IPS DF 4.7 (cell line): ENCODE results near the gene PALLD.

Source experiments
- DNase-seq: peaks from one replicate; pipeline ENCODE4 v3.0.0-alpha.2; 2013; ENCODE audit warnings: low spot score; ENCODE audit errors: extremely low read depth

The PALLD gene

DNA sequence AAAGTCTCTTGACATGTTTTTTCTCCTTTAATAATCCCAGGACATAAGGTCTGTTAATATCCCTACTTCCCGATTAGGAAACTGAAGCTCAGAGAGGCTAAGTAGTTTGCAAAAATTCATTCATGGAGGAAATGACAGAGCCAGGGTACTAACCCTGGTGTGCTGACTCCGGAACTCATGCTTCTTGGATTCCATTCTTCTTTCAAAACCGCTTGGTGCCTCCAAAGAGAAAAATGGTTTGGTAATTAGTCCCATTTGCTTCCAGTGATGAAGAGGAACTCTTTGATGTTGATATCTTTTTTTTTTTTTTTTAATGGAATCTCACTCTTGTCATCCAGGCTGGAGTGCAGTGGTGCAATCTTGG is 146.9 kb downstream of the PALLD start:
- no peak for DNase-seq

DNA sequence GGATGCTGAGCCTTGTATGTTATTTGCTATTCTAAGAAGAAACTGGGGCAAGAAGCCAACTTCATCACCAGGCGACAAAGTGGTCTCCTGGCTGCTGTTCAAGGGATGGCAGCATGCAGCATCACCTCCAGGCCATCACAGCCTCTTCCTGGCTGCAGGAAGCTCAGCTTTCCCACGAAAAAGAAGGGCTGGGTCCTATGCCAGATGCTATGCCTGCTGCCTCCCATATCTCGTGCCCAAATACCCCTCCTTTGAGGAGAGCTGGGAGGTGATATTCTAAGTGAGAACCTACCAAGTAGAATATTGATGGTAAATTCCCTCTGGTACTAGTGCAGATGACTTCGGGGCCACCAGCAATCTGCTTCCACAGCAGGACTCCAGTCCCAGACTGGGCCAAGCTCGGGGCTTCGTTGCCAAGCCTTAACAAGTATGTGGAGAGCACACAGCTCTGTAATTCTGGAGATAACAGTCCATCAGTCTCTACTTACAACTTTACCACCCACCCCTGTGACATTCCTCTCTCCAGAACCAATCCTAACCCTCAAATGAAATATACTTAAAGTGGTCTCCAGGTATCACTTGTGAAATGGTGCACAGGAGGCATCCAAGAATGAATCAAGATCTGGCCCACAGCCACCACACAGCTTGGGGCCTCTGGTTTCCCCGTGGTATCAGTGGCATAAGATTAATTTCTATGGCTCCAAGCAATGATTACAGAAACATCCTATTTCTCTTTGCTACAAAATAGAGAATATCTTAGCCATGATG is 149.3 kb downstream of the PALLD start:
- DNase-seq, result no peak

DNA sequence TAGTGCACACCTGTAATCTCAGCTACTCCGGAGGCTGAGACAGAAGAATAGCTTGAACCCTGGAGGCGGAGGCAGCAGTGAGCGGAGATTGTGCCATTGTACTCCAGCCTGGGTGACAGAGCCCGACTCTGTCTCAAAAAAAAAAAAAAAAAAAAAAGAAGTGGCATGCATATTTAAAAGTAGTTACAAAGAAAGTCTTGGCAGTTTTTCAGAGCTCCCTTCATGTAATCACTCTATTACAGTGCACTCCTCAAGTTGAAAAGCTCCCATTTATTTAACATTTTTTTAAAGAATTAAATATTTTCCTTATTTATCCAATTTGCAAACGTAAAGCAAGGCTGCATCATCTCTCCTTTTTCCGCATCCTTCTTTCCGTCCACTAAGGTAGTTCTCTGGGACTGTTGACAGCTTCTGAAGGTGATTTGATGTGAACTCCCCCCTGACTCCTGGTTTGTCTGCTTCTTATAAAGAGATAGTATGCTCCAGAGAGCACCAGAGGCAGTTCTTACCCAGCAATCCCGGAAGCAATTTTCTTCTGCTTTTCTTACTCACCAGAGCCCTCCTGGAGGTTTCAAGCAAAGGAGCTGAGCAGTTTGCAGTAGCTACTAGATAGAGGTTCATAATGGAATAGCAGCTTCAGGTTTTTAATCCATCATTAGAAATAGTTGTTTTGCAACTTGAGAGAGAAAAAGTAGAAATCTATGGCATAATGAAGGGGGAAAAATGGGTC is 151.0 kb downstream of the PALLD start:
- no peak for DNase-seq

DNA sequence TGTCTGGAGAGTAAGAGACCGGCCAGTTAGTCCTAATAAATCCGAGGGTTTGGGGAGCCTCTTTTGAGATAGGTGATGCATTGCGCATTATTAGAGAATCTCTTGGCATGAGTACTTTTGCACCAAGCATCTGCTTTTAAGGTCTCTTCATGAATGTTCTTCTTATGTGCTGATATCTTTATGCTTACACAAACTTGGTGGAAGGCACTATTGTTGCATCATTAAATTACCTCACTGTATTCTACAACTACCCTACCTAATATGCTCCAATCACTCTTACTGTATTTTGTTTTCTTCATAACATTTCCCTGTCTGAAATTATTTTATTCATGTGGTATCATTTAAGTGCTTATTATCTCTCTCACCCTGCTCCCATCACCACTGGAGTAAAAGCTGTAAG is 151.6 kb downstream of the PALLD start:
- DNase-seq, result no peak

DNA sequence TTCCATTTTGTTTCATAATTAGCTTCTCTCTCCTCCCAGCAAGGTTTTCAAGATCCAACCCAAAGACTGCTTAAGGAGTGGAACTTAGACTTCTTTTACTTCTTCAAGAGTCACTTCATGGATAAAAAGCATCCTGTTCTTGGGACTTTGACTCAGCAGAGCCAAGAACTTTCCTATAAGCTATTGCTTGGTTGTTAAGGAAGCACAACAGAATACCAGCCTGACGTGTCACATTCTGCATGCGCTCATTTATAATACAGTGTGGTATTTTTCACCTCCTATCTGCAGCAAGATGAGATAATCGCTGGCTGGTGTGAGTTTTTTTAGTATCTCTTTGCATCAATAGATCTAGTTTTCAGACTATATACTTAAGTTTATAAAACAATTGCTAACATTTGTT is 152.1 kb downstream of the PALLD start:
- no peak for DNase-seq

DNA sequence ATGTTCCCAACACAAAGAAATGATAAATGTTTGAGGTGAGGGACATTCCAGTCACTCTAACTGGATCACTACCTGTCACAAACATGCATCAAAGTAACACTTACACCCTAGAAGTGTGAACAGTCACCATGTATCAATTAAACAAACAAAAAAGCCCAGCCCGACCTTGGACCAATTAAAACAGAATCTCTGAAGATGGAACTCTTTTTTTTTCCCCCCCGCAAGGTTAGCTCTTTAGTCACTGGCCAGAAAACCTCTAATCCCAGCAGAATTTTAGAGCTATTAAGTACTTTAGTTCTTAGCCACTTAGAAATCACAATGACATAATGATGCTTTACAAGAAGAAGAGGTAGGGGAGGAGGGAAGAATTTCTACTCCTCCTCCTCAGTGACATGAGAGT is 154.5 kb downstream of the PALLD start:
- no peak for DNase-seq

DNA sequence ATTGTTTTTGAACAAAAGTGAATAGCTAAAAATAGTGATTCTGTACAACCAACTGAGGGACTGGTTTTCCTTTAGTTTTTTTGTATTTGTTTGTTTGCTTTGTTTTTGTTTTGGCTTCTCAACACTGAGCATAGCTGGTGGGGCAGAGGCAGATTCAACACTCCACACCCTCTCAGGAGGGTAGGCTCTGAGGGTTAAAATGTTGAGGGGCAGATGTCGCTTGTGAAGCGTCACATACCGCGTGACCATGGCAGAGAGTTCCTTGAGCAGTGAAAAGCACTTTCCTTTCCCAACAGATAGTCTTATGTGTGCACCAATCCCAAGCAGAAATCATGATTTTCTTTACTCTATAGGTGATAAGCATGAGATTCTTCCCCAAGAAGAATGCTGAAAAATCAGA is 155.0 kb downstream of the PALLD start:
- no peak for DNase-seq

DNA sequence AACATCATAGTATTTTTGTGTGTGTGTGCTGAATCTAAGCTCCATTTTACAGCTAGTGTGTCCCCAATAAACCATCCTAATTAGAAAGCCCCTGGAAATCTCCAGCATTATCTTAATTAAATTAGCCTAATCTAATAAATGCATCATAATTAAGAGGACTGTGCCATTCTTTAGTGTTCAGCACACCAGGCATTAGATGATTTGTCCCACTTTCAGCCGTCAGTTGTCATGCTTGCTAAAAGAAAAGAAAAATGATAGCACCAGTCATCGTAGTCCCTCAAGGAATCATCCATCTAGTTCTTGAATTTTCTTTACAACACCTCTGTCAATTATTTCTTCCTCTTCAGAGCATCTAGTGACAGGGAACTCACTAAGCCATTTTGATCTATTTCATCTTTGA is 155.9 kb downstream of the PALLD start:
- DNase-seq, result no peak

DNA sequence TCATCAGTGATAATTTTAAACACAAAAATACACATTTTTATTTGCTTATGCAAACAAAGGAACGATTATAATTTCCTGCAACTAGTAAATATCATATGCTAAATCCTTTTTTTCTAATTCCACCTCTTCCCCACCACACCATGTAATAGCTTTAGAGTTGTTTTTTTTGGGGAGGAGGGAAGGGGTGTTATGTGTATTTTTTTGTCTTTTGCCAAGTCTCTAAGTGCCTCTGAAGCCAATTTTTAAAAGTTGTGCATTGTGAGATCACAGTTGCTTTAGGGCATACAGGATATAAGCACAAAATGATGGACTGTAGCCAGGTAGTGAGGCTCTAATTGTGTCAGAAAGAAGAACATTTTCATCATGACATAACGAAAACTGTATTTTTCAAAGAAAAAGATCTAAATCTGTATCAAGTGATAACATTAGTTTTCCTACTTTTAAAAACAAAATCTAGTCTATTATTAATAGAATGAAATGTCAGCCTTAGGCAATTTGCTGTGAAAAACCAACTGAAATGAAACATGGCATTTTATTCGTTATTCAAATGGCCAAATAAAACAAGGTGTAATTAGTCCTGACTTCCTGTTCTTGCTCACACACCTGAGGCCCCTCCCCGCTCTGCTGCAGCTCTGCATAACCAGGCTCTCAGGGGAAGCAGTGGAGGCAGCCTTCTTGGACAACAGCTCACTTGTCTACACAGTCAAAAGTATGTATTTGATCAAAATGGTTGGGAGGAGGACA is 157.4 kb downstream of the PALLD start:
- no peak for DNase-seq

DNA sequence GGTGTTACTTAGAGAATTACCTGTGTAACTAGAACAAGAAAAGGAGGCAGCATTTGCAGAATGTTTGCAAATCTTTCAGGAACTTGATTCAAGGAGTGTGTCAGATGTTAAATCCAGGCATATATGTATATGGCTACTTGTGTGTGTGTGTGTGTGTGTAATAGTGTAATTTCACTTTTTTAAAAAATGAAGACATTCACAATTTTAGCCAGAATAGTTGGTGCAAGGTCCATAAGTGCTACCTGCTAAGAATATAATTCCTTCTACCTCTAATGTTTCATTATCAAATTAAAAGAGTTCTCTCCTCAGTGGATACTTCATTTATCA is 158.0 kb downstream of the PALLD start:
- no peak for DNase-seq

DNA sequence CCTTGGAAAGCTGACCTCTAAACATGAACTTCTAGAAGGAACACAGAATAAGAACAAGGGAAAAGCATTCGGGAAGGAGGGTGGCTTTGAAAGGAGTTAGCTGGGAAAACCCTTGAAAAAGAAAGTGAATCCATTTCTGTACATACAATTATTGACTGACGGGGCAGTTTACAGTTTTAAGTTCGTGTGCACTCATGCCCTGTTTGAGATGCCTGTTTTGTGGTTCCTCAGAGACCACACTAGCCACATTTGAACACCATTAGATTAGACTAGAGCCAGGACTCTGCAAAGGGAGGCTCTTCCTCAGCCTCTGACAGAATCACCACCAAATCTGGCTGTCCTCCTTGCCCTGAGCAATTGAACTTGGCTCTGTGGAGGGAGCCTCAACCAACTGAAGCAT is 158.3 kb downstream of the PALLD start:
- DNase-seq, result no peak

DNA sequence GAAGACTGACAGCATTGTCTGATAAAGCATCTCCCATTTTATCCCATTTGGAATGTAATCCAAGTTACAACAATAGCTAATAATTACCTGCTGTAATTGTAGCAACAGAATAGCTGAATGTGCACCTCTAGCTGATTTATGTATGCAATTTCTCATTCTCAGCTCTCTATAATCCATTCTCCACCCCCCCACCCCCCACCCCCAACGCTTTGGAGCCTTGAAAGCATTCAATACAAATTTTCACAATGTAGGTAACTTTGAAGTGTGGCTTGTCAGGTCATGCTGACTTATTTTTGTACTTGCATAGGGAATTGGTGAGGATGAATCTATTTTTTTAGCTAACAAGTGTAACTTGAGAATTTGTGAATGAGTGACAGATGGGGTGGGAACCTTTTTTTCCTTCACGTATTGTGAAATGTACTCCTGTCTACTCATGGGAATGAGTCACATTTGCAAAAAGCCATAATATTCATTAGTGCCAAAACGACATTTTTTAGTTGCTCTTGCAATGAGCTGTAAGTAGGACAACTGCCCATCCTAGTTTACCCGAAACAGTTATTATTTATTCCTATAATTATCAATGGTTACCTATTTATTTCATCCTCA is 159.3 kb downstream of the PALLD start:
- no peak for DNase-seq

DNA sequence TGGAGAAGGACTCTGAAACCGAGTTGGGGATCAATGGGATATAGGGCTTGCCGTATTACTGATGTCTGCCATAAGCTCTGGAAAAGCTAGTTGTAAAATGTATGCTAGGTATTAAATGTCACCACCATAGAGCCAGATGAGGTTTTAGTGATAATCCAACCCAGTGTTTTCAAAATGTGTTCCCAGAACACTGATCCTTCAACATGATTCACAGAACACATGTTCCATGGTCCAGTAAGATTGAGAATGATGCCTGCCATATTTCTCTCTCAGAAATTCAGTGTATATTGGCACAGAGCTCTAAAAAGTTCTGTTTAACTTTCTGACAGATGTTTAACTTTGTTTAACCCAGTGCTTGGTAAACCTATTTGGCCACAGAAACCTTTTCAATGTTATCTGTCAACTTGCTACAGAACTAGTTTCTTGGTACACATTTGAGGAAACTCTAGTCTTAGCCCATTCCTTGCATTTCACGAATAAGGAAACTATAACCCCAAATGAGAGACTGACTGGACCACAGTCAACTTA is 160.2 kb downstream of the PALLD start:
- DNase-seq, result no peak

DNA sequence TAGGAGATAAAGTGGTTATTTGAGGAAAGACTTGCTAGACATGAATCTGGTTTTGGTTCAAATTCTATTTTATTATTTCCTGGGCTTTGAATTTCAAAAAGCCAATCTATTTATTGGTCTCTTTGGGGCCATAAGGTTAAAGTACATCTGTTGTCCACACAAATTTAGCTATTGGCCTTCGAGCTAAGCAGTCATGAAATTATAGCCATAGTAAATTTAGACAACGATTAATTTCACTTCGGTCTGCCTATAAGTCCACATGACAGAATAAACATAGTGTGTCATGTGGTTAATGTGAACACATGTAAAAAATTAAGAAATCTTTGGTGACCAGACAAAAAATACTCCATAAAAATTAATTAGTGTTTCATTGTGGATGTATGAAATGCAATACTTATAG is 161.9 kb downstream of the PALLD start:
- no peak for DNase-seq

DNA sequence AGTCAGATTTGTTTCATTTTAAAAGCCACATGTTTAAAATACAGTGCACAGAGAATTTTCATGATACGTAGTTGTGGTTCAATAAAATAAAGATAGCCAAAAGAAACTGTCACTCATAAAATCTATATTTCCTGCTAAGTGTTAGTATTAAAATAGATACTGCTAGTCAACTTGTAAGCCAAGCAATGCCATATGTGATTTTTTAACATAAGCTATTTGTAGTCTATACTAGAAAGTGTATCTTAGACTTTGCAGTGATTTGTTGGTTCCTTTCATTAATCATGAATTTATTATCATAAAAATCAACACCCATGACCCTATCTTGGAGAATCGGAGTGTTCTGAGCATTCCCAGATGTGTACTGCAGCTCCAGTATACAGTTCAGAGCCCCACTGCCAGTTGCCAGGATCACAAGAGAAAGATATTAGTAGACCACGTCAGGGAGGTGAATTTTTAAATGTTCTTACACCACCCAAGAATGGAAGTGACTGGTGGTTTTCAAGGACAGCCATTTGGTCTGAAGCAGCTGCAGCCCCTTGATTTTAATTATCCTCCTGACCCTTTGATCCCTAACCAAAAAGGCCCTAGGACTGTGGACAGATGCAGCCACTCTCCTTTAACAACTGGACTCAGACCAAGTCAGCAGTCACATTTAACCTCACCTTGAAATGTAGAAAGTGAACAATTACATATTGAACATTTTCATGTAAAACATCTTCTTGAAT is 163.1 kb downstream of the PALLD start:
- no peak for DNase-seq

DNA sequence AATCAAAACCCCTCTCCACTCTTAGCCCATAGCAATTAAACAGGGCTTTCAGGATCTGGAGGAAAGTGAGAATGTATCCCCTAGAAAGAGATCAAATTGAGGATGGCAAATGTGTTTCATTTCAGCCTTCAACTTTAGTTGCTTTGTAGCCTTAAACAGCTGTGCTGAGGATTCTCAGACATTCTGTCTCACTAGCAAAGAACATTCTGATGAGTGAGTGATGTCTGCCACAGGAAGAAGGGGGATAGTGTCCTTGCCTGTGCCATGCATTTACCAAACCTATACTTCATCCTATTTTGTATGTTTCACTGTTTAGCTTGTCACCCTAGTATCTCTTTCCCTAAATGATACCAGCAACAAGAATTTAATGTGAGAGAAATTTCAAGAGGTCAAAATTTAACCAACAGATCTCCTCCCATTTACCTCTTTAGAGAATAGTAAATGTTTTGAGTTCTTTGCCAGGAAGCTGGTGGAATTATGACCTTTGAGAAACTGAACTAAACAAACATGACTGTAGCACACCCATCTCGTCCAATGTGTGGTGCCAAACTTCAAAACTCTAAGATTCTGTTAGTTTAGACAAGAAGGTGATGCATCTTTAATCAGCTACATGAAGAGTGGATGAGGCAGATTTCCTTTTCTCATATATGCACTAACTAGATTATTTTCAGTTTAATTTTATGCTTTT is 165.6 kb downstream of the PALLD start:
- DNase-seq, result no peak

DNA sequence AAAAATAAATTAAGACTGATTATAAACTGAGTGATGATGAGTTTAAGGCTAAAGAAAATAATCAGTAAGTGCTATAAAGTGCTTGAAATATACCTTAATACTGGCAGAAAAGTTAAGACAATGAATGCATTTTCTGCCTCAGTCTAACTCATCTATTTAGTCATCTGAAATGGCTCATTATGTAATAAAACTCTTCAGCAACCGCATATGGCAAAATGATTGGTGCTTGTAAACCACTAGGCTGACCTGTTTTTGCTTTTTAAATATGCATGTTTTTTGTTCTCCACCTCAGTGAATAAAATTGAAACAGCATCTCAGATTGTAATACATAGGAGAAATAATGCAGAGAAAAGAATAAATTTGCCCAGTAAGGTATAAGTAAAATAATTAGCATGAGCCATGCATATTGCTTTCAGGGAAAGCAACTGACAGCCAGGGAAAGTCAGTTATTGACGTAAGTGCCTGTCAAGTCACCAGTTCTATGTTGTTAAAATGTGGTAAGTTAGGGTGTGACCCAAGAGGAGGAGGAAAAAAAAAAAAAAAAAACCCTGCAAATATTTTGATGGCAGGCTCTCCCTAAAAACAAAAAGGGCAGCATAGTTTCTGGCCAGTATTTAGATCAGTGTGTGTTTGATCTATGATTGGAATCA is 167.5 kb downstream of the PALLD start:
- DNase-seq, result no peak

DNA sequence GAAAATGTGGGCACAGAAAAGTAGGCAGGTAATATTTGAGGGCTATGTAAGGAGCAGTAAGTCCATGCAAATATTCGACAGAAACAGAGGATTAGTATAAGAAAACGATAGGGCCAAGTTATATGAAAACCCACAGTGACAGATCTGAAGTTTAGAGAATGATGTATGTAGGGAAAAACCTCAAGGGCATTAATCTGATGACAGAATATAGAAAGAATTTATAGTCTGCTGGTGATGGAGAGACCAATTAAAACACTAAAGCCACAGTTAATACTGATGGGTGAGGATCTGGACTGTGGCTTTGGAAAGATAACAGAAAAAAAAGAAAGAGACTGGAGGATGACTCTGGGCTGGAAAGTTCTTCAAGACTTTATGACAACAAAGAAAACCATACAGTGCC is 169.7 kb downstream of the PALLD start:
- DNase-seq, result no peak

DNA sequence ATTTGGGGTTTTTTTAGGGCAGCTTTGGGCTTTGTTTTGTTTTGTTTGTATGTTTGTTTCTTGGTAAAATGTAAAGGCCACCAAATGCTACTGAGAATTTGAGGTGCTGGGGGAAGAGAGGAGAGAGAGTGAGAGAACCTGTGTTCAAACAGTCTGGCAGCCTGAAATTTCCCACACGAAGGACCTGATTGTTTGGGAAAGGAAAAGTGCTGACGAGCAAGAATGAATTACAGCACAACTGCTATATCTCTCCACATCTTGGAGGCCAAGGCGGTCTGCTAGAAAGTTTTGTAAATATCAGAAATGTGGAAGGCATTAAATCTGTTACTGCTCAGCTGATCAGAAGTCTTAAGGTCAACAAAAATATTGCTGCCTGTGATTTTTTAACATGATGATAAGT is 170.5 kb downstream of the PALLD start:
- DNase-seq, result no peak

DNA sequence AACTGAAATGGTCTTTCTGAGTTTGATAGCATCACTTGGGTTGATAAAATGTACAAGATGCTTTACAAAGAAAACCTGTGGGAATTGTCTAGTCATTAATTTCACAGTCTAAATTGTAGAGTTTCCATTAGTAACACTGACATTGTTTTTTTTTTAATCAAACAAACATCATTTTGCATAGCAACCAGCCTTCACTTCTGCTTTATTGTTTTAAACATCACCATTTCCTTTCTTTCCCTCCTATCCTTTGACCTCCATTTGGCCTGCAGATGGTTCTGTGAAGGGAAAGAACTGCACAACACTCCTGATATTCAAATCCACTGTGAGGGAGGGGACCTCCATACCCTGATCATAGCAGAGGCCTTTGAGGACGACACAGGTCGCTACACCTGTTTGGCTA is 171.1 kb downstream of the PALLD start:
- DNase-seq, result no peak
